PC-9 (cell line): Measurements from ENCODE around the gene C5orf46. TPM values are rescaled to one million over a fixed set of nuclear protein-coding genes. Genes with fewer than 3 reads are reported as not detected.

Experiments
- BruUV-seq: library from RNA; stranded (reverse); fragments of 400-500 nt; replicated peaks from 2 replicates; lab custom pipeline; 2021; lab: Mats Ljungman, UMichigan
- CTCF ChIA-PET: fragments of 300-600 bp; sonication (Branson Sonifier 250); formaldehyde crosslinking; loops from one replicate; lab custom pipeline; 2022; ENCODE audit warnings: antibody characterized with exemption; lab: Charles Lee
- POLR2A ChIA-PET: fragments of 300-600 bp; sonication (Branson Sonifier 250); formaldehyde crosslinking; loops from one replicate; lab custom pipeline; 2022; ENCODE audit warnings: antibody characterized with exemption; ENCODE audit not compliant: unreplicated experiment; lab: Charles Lee
- DNase-seq, 2 experiments: peaks; one replicate each; pipeline versions ENCODE4 v3.0.0 to v3.0.0-alpha.2; 2015 to 2022; ENCODE audit warnings: mixed read lengths in 1 of 2
- H2AFZ ChIP-seq: fragments of 200-600 bp; sonication (generic); 2 replicates; pipeline ENCODE4 v1.8.1; 2017; ENCODE audit warnings: antibody characterized with exemption
- H3F3A ChIP-seq: fragments of 200-600 bp; sonication (generic); 2 replicates; pipeline ENCODE4 v1.8.1; 2017; ENCODE audit warnings: antibody characterized with exemption, mild to moderate bottlenecking, low read depth; ENCODE audit not compliant: insufficient read depth
- H3K27ac ChIP-seq: fragments of 200-600 bp; sonication (generic); 2 replicates; pipeline ENCODE4 v1.6.1; 2016; ENCODE audit warnings: mixed run types
- H3K27me3 ChIP-seq: fragments of 200-600 bp; sonication (generic); 2 replicates; pipeline ENCODE4 v1.6.1; 2016; ENCODE audit warnings: low read depth, mixed run types; ENCODE audit not compliant: insufficient read depth
- H3K36me3 ChIP-seq: fragments of 200-600 bp; sonication (generic); 2 replicates; pipeline ENCODE4 v1.6.1; 2016; ENCODE audit warnings: low read depth, mixed run types
- H3K4me1 ChIP-seq: fragments of 200-600 bp; sonication (generic); replicated peaks from 2 replicates; pipeline ENCODE4 v1.6.1; 2016; ENCODE audit warnings: mixed run types; ENCODE audit not compliant: insufficient read depth
- H3K4me2 ChIP-seq: fragments of 200-600 bp; sonication (generic); 2 replicates; pipeline ENCODE4 v1.6.1; 2017; ENCODE audit warnings: mixed run types
- H3K4me3 ChIP-seq: fragments of 200-600 bp; sonication (generic); 2 replicates; pipeline ENCODE4 v1.6.1; 2016; ENCODE audit warnings: mixed run types
- H3K79me2 ChIP-seq: fragments of 200-600 bp; sonication (generic); 2 replicates; pipeline ENCODE4 v1.6.1; 2017; ENCODE audit warnings: low read depth, mixed run types
- H3K9me2 ChIP-seq: fragments of 200-600 bp; sonication (generic); 2 replicates; pipeline ENCODE4 v1.8.1; 2017; ENCODE audit warnings: mild to moderate bottlenecking; ENCODE audit not compliant: insufficient read depth
- H3K9me3 ChIP-seq: fragments of 200-600 bp; sonication (generic); 2 replicates; pipeline ENCODE4 v1.8.1; 2016; ENCODE audit warnings: low read depth; ENCODE audit not compliant: insufficient read depth
- H4K20me1 ChIP-seq: fragments of 200-600 bp; sonication (generic); 2 replicates; pipeline ENCODE4 v1.8.1; 2017; ENCODE audit not compliant: insufficient read depth
- EZH2 ChIP-seq: fragments of 200-600 bp; sonication (generic); IDR thresholded peaks from 2 replicates; pipeline ENCODE4 v1.8.0; 2017; ENCODE audit warnings: antibody characterized with exemption, low read depth
- intact Hi-C: fragments of 100-400 bp; cut with micrococcal nuclease; formaldehyde crosslinking; loops from one replicate; pipeline ENCODE4 v1.10.0; 2022; ENCODE audit not compliant: unreplicated experiment
- total RNA-seq: library from RNA; stranded (reverse); gene quantifications from 2 replicates; pipeline ENCODE4 v1.2.3, GENCODE V29; 2021
- TF ChIP-seq, protein P1 (sequence below): fragments of 200-600 bp; sonication (generic); conservative IDR thresholded peaks from 2 replicates; pipeline ENCODE4 v1.6.1; 2017; ENCODE audit warnings: mixed run types, antibody characterized with exemption, mild to moderate bottlenecking, moderate library complexity

C5orf46 gene
- total RNA-seq, 1 experiment from 2014 or later = not detected

DNA sequence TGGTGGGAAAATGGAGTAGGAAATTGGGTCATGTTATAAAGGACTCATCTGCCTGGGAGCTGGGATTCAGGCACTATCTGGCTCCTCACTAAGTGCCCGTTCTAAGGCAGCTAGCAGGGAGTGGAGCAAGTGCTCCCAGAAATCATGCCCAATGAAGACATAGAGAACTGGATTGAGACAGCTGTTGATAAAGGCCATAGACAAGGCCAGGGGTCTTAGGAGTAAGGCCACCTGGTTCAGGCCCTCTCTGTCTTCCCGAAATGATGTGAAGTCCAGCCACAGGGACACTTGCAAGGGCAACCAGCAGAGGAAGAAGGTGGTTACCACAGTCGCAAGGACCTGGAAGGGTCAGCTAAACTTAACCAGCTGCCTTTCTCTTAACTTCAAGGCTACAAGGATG lies 54.8 kb downstream of the C5orf46 start:
- Histone ChIP-seq H3K9me2 (no peaks in the 10 kb centered on the region), H4K20me1 (no peaks in the 10 kb centered on the region), H3K27me3 (0 out of 2 replicates have a peak, but pooled peaks cover 4% of the 10 kb centered on the region), H3K4me3 (no peak overlapping the region), H3K36me3 (no peaks in the 10 kb centered on the region), H3K4me1 (no peaks in the 10 kb centered on the region), H3K27ac (no peak overlapping the region), H2AFZ (no peak overlapping the region), H3K79me2 (no peaks in the 10 kb centered on the region), H3K9me3 (no peaks in the 10 kb centered on the region), H3K4me2 (no peak overlapping the region), H3F3A (no peaks in the 10 kb centered on the region)
- DNase-seq = no peak
- ChIA-PET CTCF (no interaction called here), POLR2A (no interaction called here)
- no peak for TF ChIP-seq EZH2
- TF ChIP-seq, protein P1, sequence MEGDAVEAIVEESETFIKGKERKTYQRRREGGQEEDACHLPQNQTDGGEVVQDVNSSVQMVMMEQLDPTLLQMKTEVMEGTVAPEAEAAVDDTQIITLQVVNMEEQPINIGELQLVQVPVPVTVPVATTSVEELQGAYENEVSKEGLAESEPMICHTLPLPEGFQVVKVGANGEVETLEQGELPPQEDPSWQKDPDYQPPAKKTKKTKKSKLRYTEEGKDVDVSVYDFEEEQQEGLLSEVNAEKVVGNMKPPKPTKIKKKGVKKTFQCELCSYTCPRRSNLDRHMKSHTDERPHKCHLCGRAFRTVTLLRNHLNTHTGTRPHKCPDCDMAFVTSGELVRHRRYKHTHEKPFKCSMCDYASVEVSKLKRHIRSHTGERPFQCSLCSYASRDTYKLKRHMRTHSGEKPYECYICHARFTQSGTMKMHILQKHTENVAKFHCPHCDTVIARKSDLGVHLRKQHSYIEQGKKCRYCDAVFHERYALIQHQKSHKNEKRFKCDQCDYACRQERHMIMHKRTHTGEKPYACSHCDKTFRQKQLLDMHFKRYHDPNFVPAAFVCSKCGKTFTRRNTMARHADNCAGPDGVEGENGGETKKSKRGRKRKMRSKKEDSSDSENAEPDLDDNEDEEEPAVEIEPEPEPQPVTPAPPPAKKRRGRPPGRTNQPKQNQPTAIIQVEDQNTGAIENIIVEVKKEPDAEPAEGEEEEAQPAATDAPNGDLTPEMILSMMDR = no peak
- BruUV-seq = no TSS peak
- intact Hi-C loops = no loop called here

DNA sequence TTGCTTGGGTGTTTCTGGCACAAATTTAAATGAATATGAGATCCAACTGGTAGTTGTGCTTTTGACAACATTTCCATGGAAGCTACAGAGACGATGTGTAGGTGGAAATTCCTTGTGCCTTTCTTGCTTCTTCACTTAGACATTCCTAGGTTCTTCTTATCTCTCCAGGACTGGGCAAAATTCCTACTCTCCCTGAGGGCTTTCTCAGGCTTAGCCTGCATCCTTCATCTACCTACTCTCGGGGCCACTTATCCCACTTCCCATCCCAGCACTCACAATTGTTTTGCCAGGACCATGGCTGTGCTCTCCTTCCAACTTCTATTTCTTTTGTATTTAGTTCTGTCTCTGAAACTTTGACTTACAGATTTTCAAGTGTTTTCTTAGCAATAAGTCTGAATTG lies 57.1 kb downstream of the C5orf46 start:
- no TSS peak for BruUV-seq
- CTCF ChIA-PET = no interaction called here
- no peaks in the 10 kb centered on the region for H3K36me3 ChIP-seq
- no peak overlapping the region for H3K4me3 ChIP-seq
- H3F3A ChIP-seq = no peaks in the 10 kb centered on the region
- intact Hi-C loops = no loop called here
- H4K20me1 ChIP-seq = no peaks in the 10 kb centered on the region
- H3K9me2 ChIP-seq = no peaks in the 10 kb centered on the region
- H3K4me2 ChIP-seq = no peak overlapping the region
- H3K9me3 ChIP-seq = no peaks in the 10 kb centered on the region
- no peak for TF ChIP-seq EZH2
- TF ChIP-seq, protein P1 = no peak
- no peaks in the 10 kb centered on the region for H3K79me2 ChIP-seq
- DNase-seq = no peak
- H3K27ac ChIP-seq = no peak overlapping the region
- H2AFZ ChIP-seq = no peak overlapping the region
- POLR2A ChIA-PET = no interaction called here
- no peaks in the 10 kb centered on the region for H3K4me1 ChIP-seq
- 0 out of 2 replicates have a peak, but pooled peaks cover 4% of the 10 kb centered on the region for H3K27me3 ChIP-seq

DNA sequence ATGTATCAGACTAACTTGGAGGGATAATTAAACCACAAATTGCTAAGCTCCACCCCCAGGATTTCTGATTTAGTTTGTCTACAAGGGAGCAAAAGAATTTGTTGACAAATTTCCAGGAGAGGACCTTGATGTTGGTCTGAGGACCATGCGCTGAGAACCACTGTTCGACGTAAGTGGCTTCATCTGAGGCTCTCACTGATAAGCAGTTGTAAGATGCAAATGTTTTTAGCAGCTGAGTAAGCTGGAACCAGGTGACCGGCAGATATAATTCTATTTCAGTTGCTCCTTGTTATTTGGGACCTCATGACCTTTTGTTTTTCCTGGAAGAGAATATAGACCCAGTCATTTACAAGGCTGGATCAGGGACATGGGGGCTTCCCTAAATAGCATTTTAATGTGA lies 60.7 kb downstream of the C5orf46 start:
- H3K4me1 ChIP-seq = no peaks in the 10 kb centered on the region
- H3F3A ChIP-seq = no peaks in the 10 kb centered on the region
- no peak overlapping the region for H3K4me2 ChIP-seq
- H2AFZ ChIP-seq = no peak overlapping the region
- no peak for DNase-seq
- no peaks in the 10 kb centered on the region for H4K20me1 ChIP-seq
- CTCF ChIA-PET = no interaction called here
- H3K4me3 ChIP-seq = no peak overlapping the region
- BruUV-seq = no TSS peak
- H3K9me3 ChIP-seq = no peaks in the 10 kb centered on the region
- no peaks in the 10 kb centered on the region for H3K79me2 ChIP-seq
- intact Hi-C loops = no loop called here
- no peak overlapping the region for H3K27ac ChIP-seq
- POLR2A ChIA-PET = no interaction called here
- TF ChIP-seq, protein P1 = no peak
- TF ChIP-seq EZH2 = no peak
- no peaks in the 10 kb centered on the region for H3K36me3 ChIP-seq
- 0 out of 2 replicates have a peak, but pooled peaks cover 4% of the 10 kb centered on the region for H3K27me3 ChIP-seq
- H3K9me2 ChIP-seq = no peaks in the 10 kb centered on the region
